Parathyroid adenoma (tissue), 2 donors: ENCODE measurements around the gene MBTPS2.

ENCODE experiments used
- H2AFZ ChIP-seq: fragments of 300-600 bp; sonication (generic); one replicate; pipeline ENCODE4 v1.7.0; 2017; ENCODE audit warnings: antibody characterized with exemption, mild to moderate bottlenecking
- H3K27ac ChIP-seq: fragments of 300-600 bp; sonication (generic); one replicate; pipeline ENCODE4 v1.7.0; 2017
- H3K27me3 ChIP-seq: fragments of 300-600 bp; sonication (generic); one replicate; pipeline ENCODE4 v1.7.0; 2017; ENCODE audit warnings: low read length; ENCODE audit not compliant: control insufficient read depth, insufficient read depth
- H3K36me3 ChIP-seq: fragments of 300-600 bp; sonication (generic); one replicate; pipeline ENCODE4 v1.7.0; 2017; ENCODE audit warnings: low read length; ENCODE audit not compliant: control insufficient read depth, insufficient read depth
- H3K4me1 ChIP-seq: fragments of 300-600 bp; sonication (generic); one replicate; pipeline ENCODE4 v1.7.0; 2017; ENCODE audit warnings: control low read depth
- H3K4me2 ChIP-seq: fragments of 300-600 bp; sonication (generic); one replicate; pipeline ENCODE4 v1.7.0; 2017; ENCODE audit warnings: low read length
- H3K4me3 ChIP-seq: fragments of 300-600 bp; sonication (generic); one replicate; pipeline ENCODE4 v1.7.0; 2017; ENCODE audit warnings: low read depth, low read length
- H3K79me2 ChIP-seq: fragments of 300-600 bp; sonication (generic); one replicate; pipeline ENCODE4 v1.7.0; 2017; ENCODE audit warnings: control low read depth
- H3K9ac ChIP-seq: fragments of 300-600 bp; sonication (generic); one replicate; pipeline ENCODE4 v1.7.0; 2017; ENCODE audit warnings: mild to moderate bottlenecking
- H3K9me3 ChIP-seq: fragments of 300-600 bp; sonication (generic); one replicate; pipeline ENCODE4 v1.7.0; 2017; ENCODE audit warnings: low read length; ENCODE audit not compliant: control insufficient read depth
- CTCF ChIP-seq: fragments of 300-600 bp; sonication (generic); IDR thresholded peaks from one replicate; pipeline ENCODE4 v1.7.0; 2017; ENCODE audit warnings: antibody characterized with exemption, mild to moderate bottlenecking
- donor health status: primary hyperparathyroidism.

The MBTPS2 gene

DNA sequence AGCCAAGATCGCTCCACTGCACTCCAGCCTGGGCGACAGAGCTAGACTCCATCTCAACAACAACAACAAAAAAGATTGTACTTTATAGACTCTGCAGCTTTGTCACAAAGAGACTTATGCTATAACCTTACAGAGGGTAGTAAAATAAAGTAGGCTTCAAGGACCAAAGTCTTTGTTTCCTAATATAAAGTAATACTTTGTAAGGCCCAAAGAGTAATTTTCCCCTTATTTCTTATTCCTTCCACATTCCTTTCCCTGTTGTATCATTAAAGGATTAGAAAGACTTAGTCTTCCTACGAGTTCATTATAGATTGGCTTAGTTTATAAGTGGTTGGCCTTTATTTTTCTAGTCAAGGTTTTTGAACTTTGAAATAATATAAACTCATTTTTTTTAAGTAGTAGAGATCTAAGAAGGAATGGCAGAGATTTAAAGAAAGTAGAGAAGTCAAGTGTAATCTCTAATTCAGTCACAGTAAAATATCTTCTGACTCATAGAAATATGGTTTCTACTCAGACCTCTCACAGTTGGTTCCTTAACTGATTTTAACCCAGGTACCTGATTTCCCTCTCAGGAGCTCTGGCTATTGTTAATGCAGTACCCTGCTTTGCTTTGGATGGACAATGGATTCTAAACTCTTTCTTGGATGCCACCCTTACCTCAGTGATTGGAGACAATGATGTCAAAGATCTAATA, 42.6 kb downstream of the MBTPS2 start:
- Histone ChIP-seq H3K9ac (no peak overlapping the region), H3K9me3 (no peaks in the 10 kb centered on the region), H3K4me2 (no peak overlapping the region), H3K36me3 (no peaks in the 10 kb centered on the region), H3K4me1 (no peaks in the 10 kb centered on the region), H3K79me2 (no peaks in the 10 kb centered on the region), H3K27ac (no peak overlapping the region), H3K4me3 (no peak overlapping the region), H2AFZ (no peak overlapping the region), H3K27me3 (no peaks in the 10 kb centered on the region)
- TF ChIP-seq CTCF, result no peak

GRCh38 chrX:21883258-21883657, 43.8 kb downstream of the MBTPS2 start:
- Histone ChIP-seq H3K9ac (no peak overlapping the region), H3K36me3 (no peaks in the 10 kb centered on the region), H3K27ac (no peak overlapping the region), H3K4me1 (no peaks in the 10 kb centered on the region), H2AFZ (no peak overlapping the region), H3K4me3 (no peak overlapping the region), H3K79me2 (no peaks in the 10 kb centered on the region), H3K9me3 (no peaks in the 10 kb centered on the region), H3K4me2 (no peak overlapping the region), H3K27me3 (no peaks in the 10 kb centered on the region)
- TF ChIP-seq CTCF, result no peak

DNA sequence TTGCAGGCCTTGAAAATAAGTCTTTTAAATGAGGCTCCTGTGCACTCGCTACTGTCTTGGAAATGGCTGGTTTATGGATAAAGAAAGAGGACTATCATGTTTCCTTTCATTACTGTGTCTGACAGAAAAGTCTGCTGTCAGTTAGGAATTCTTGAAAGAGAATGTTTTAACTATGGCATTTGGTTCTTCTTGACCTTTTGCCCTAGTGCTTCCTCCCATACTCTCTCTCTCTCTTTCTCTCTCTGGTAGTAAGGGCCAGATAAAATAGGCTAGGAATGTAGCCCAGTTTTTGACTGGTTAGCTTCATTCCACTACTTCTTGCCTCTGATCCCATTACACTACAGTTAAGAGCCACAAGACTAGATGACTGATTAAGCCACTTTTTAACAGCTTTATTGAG, 46.2 kb downstream of the MBTPS2 start:
- no peaks in the 10 kb centered on the region for H3K79me2 ChIP-seq
- no peak overlapping the region for H3K27ac ChIP-seq
- no peak overlapping the region for H3K9ac ChIP-seq
- no peak overlapping the region for H2AFZ ChIP-seq
- H3K4me1 ChIP-seq, result no peaks in the 10 kb centered on the region
- no peaks in the 10 kb centered on the region for H3K27me3 ChIP-seq
- H3K4me2 ChIP-seq, result no peak overlapping the region
- no peaks in the 10 kb centered on the region for H3K36me3 ChIP-seq
- H3K4me3 ChIP-seq, result no peak overlapping the region
- TF ChIP-seq CTCF, result no peak
- H3K9me3 ChIP-seq, result no peaks in the 10 kb centered on the region

DNA sequence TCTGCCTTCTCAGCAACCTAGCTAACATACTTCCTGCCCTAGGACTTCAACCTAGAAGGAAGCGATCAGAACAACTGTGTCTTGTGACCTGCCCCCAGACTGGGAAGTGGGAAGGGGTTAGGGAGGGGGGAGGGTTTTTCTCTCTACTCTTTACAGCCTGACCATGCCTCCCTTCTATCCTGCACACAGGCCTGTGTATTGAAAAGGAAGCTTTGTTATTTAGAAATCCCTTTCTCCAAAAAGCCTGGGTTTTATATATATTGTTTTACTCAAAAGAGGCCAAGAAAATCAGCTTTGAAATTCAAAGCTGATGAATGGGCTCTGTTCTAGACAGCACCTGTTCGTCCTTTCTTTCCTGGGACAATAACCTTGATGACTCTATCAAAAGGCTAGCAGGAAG, 65.9 kb downstream of the MBTPS2 start:
- Histone ChIP-seq H3K27ac (peak overlapping the region; percentile 24), H3K9me3 (no peaks in the 10 kb centered on the region), H2AFZ (no peak overlapping the region), H3K36me3 (no peaks in the 10 kb centered on the region), H3K79me2 (no peaks in the 10 kb centered on the region), H3K4me2 (no peak overlapping the region), H3K4me3 (no peak overlapping the region), H3K9ac (no peak overlapping the region), H3K27me3 (no peaks in the 10 kb centered on the region), H3K4me1 (no peaks in the 10 kb centered on the region)
- no peak for TF ChIP-seq CTCF

GRCh38 chrX:21905953-21906352, 66.5 kb downstream of the MBTPS2 start:
- no peaks in the 10 kb centered on the region for H3K27me3 ChIP-seq
- H3K27ac ChIP-seq, result peak overlapping the region; percentile 24
- H3K79me2 ChIP-seq, result no peaks in the 10 kb centered on the region
- no peak overlapping the region for H3K4me3 ChIP-seq
- TF ChIP-seq CTCF, result no peak
- H3K9me3 ChIP-seq, result no peaks in the 10 kb centered on the region
- H2AFZ ChIP-seq, result peak overlapping the region; percentile 46
- H3K9ac ChIP-seq, result no peak overlapping the region
- no peaks in the 10 kb centered on the region for H3K4me1 ChIP-seq
- H3K36me3 ChIP-seq, result no peaks in the 10 kb centered on the region
- H3K4me2 ChIP-seq, result no peak overlapping the region
